Measurements from ENCODE around the gene PAX2.

DNA sequence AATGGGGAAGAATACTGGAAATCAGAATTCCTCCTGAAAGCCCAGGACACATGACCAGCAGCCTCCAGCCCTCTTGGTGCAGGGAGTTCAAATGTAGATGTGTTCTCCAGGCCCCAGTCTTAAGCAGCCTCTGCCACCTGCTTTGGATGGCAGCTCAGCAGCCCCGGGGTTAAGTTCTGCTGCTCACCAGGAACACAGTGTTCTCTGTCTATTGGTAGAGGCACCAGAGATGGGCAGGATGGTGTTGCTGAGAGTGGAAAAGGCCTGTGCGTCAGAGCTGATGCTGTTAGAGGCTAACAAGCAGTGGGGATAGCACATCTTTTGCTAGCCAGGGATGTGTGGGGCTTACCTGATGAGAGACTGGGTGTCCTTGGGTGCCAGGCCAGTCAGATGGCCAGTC lies 56.8 kb downstream of the PAX2 start:
- TF ChIP-seq EP300 (IDR thresholded peaks at IDR 0.05; ENCODE audit: borderline replicate concordance in 1 of 2, low read depth in 2 of 2, low read length in 2 of 2) (no peak), HDAC6 (IDR thresholded peaks at IDR 0.05; ENCODE audit: low read depth, low read length) (no peak), FOSL1 (IDR thresholded peaks at IDR 0.05; ENCODE audit: insufficient read depth, low read depth, low read length) (no peak), POLR2AphosphoS5 (IDR thresholded peaks at IDR 0.05; ENCODE audit: low read depth, low read length) (no peak), SRF (IDR thresholded peaks at IDR 0.05; ENCODE audit: low read depth, low read length) (no peak), EGR1 (IDR thresholded peaks at IDR 0.05; ENCODE audit: borderline replicate concordance, low read depth, low read length) (no peak), POLR2A (IDR thresholded peaks at IDR 0.05; ENCODE audit: control extremely low read depth in 1 of 2, low read depth in 2 of 2, low read length in 2 of 2) (no peak), CBX5 (IDR thresholded peaks at IDR 0.05; ENCODE audit: low read depth, low read length) (no peak), NRF1 (IDR thresholded peaks at IDR 0.05; ENCODE audit: low read depth, low read length) (no peak), JUN (IDR thresholded peaks at IDR 0.05; ENCODE audit: low read depth, low read length) (no peak), RBBP5 (IDR thresholded peaks at IDR 0.05; ENCODE audit: borderline replicate concordance, low read depth, low read length) (no peak)
- TF ChIP-seq, protein P1, sequence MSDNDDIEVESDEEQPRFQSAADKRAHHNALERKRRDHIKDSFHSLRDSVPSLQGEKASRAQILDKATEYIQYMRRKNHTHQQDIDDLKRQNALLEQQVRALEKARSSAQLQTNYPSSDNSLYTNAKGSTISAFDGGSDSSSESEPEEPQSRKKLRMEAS (IDR thresholded peaks at IDR 0.05) = no peak
- TF ChIP-seq, protein P2, sequence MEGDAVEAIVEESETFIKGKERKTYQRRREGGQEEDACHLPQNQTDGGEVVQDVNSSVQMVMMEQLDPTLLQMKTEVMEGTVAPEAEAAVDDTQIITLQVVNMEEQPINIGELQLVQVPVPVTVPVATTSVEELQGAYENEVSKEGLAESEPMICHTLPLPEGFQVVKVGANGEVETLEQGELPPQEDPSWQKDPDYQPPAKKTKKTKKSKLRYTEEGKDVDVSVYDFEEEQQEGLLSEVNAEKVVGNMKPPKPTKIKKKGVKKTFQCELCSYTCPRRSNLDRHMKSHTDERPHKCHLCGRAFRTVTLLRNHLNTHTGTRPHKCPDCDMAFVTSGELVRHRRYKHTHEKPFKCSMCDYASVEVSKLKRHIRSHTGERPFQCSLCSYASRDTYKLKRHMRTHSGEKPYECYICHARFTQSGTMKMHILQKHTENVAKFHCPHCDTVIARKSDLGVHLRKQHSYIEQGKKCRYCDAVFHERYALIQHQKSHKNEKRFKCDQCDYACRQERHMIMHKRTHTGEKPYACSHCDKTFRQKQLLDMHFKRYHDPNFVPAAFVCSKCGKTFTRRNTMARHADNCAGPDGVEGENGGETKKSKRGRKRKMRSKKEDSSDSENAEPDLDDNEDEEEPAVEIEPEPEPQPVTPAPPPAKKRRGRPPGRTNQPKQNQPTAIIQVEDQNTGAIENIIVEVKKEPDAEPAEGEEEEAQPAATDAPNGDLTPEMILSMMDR (IDR thresholded peaks at IDR 0.05; ENCODE audit: control extremely low read depth in 1 of 3, insufficient read depth in 1 of 3, low read depth in 1 of 3, low read length in 3 of 3) = no peak

Data from H1 (cell line).